CD14-positive monocyte (primary cell): ENCODE data around the gene MAD1L1. TPM values are rescaled to one million over a fixed set of nuclear protein-coding genes. Genes with fewer than 3 reads are reported as not detected.

Experiments used
- DNase-seq, 3 donors: peaks; one replicate each; pipeline ENCODE4 v3.0.0-alpha.2; 2011 to 2022
- H2AFZ ChIP-seq: 2 replicates; pipeline ENCODE4 v1.6.0; 2012; ENCODE audit warnings: mild to moderate bottlenecking, low read depth, low read length, inconsistent platforms; ENCODE audit not compliant: insufficient read depth, poor library complexity, severe bottlenecking
- H3K27ac ChIP-seq, 2 donors: 1 replicate in 1 of 2; 2 replicates in 1 of 2; pipeline ENCODE4 v1.5.1; 2012 to 2013; ENCODE audit warnings: low read length in 2 of 2, control low read depth in 1 of 2, inconsistent platforms in 1 of 2, low read depth in 1 of 2, mild to moderate bottlenecking in 1 of 2
- H3K27me3 ChIP-seq, 2 donors: one replicate each; pipeline versions ENCODE4 v1.6.0 to v1.6.1; 2011 to 2013; ENCODE audit warnings: low read length in 2 of 2; ENCODE audit not compliant: control insufficient read depth in 2 of 2, insufficient read depth in 2 of 2
- H3K36me3 ChIP-seq, 2 donors: replicated peaks in 1 of 2; 1 replicate in 1 of 2; 2 replicates in 1 of 2; pipeline versions ENCODE4 v1.5.1 to v1.6.1; 2012 to 2013; ENCODE audit warnings: low read length in 2 of 2, control low read depth in 1 of 2, inconsistent platforms in 1 of 2, mild to moderate bottlenecking in 1 of 2; ENCODE audit not compliant: insufficient read depth in 2 of 2, control insufficient read depth in 1 of 2
- H3K4me1 ChIP-seq, 2 donors: 1 replicate in 1 of 2; 2 replicates in 1 of 2; pipeline versions ENCODE4 v1.5.1 to v1.6.1; 2012 to 2013; ENCODE audit warnings: low read length in 2 of 2, control low read depth in 1 of 2, inconsistent platforms in 1 of 2, mild to moderate bottlenecking in 1 of 2, moderate library complexity in 1 of 2; ENCODE audit not compliant: insufficient read depth in 2 of 2, control insufficient read depth in 1 of 2
- H3K4me2 ChIP-seq: replicated peaks from 2 replicates; pipeline ENCODE3; 2012; ENCODE audit warnings: low read length, moderate library complexity, mild to moderate bottlenecking; ENCODE audit not compliant: poor library complexity, severe bottlenecking; ENCODE audit errors: extremely low read depth
- H3K4me3 ChIP-seq, 3 experiments: fragments of 200-600 bp in 1 of 3; sonication (generic) in 1 of 3; replicated peaks in 1 of 3; 1 replicate in 2 of 3; 2 replicates in 1 of 3; pipeline ENCODE4 v1.5.1; 2011 to 2013; ENCODE audit warnings: low read length in 3 of 3, mild to moderate bottlenecking in 3 of 3, control low read depth in 2 of 3, low read depth in 2 of 3, inconsistent platforms in 1 of 3, moderate library complexity in 1 of 3
- H3K79me2 ChIP-seq: 2 replicates; pipeline ENCODE4 v1.6.0; 2012; ENCODE audit warnings: mild to moderate bottlenecking, control low read depth, inconsistent platforms, low read length, moderate library complexity; ENCODE audit not compliant: insufficient read depth
- H3K9ac ChIP-seq: 2 replicates; pipeline ENCODE4 v1.6.0; 2017; ENCODE audit warnings: low read length, mild to moderate bottlenecking; ENCODE audit not compliant: insufficient read depth, poor library complexity, severe bottlenecking
- H3K9me3 ChIP-seq, 2 donors: replicated peaks in 1 of 2; 1 replicate in 1 of 2; 2 replicates in 1 of 2; pipeline versions ENCODE4 v1.5.1 to v1.6.1; 2012 to 2013; ENCODE audit warnings: low read length in 2 of 2, control low read depth in 1 of 2; ENCODE audit not compliant: control insufficient read depth in 1 of 2, insufficient read depth in 1 of 2
- H4K20me1 ChIP-seq: 2 replicates; pipeline ENCODE4 v1.6.0; 2012; ENCODE audit warnings: mild to moderate bottlenecking, low read length, control low read depth, moderate library complexity; ENCODE audit not compliant: insufficient read depth
- H3K27ac Mint-ChIP-seq, 7 donors: one replicate each; pipeline ENCODE4 v1.8.0; 2020; ENCODE audit warnings: mild to moderate bottlenecking in 7 of 7, mixed read lengths in 7 of 7, moderate library complexity in 6 of 7, inconsistent platforms in 2 of 7
- H3K27me3 Mint-ChIP-seq, 3 donors: one replicate each; pipeline ENCODE4 v1.8.0; 2021 to 2022; ENCODE audit warnings: low read depth in 3 of 3, mild to moderate bottlenecking in 3 of 3, mixed read lengths in 3 of 3, moderate library complexity in 3 of 3, inconsistent platforms in 1 of 3
- H3K36me3 Mint-ChIP-seq, 2 donors: one replicate each; pipeline ENCODE4 v1.8.0; 2020; ENCODE audit warnings: mixed read lengths in 2 of 2, inconsistent platforms in 1 of 2, mild to moderate bottlenecking in 1 of 2
- H3K4me1 Mint-ChIP-seq: one replicate; pipeline ENCODE4 v1.8.0; 2020; ENCODE audit warnings: mild to moderate bottlenecking, mixed read lengths
- H3K4me3 Mint-ChIP-seq, 2 donors: one replicate each; pipeline ENCODE4 v1.8.0; 2020; ENCODE audit warnings: mild to moderate bottlenecking in 2 of 2, mixed read lengths in 2 of 2, moderate library complexity in 1 of 2
- H3K9me3 Mint-ChIP-seq, 7 donors: one replicate each; pipeline ENCODE4 v1.8.0; 2020 to 2022; ENCODE audit warnings: mixed read lengths in 7 of 7, mild to moderate bottlenecking in 6 of 7, moderate library complexity in 6 of 7, inconsistent platforms in 2 of 7
- WGBS: methylation state at CpG from one replicate; pipeline ENCODE4 v1.1.5; 2013; ENCODE audit warnings: missing lambda C conversion rate; ENCODE audit not compliant: insufficient coverage; 5-methylcytosine and 5-hydroxymethylcytosine counted together
- intact Hi-C, 2 donors: fragments of 100-400 bp; cut with micrococcal nuclease; formaldehyde crosslinking; loops; one replicate each; pipeline versions ENCODE4 v1.15.0 to v1.15.1; 2023
- polyA plus RNA-seq, 3 donors: library from polyadenylated mRNA; depleted of rRNA in 1 of 3; unstranded in 2 of 3; stranded (reverse) in 1 of 3; fragments of 300-500 nt in 2 of 3; fragments of >200 nt in 1 of 3; fragmentation: Illumina TruSeq in 2 of 3; gene quantifications; 1 replicate in 2 of 3; 2 replicates in 1 of 3; pipeline ENCODE4 v1.2.3, GENCODE V29; 2012 to 2021
- TF ChIP-seq, protein P1 (sequence below): fragments of 200-600 bp; IDR thresholded peaks from one replicate; pipeline ENCODE4 v1.8.0; 2022; ENCODE audit warnings: antibody characterized with exemption, mild to moderate bottlenecking

Gene MAD1L1
- polyA plus RNA-seq, 3 donors, result 22.0 to 39.4 (median 33.2) TPM

- Histone ChIP-seq H3K36me3 (no peaks in the 10 kb centered on the region), H4K20me1 (no peaks in the 10 kb centered on the region), H3K4me3 (no peak overlapping the region), H3K9ac (no peak overlapping the region), H3K79me2 (no peaks in the 10 kb centered on the region), H3K4me1 (peaks cover 10 to 32% of the 10 kb centered on the region in 2 donors), H3K27me3 (no peaks in the 10 kb centered on the region), H3K27ac (no peak overlapping the region), H2AFZ (no peak overlapping the region), H3K4me2 (no peak overlapping the region), H3K9me3 (no peaks in the 10 kb centered on the region)
- peaks cover 29 to 30% of the 10 kb centered on the region in 2 donors for H3K36me3 Mint-ChIP-seq
- peaks cover 0 to 3% (median 3%) of the 10 kb centered on the region in 3 donors for H3K27me3 Mint-ChIP-seq
- DNase-seq, result peak; percentile 85 to 87 (median 85)
- H3K27ac Mint-ChIP-seq, result peak overlapping the region in 6 of 7 donors; percentile 69 to 81 (median 78)
- H3K4me1 Mint-ChIP-seq, result peaks cover 40% of the 10 kb centered on the region
- TF ChIP-seq, protein P1, sequence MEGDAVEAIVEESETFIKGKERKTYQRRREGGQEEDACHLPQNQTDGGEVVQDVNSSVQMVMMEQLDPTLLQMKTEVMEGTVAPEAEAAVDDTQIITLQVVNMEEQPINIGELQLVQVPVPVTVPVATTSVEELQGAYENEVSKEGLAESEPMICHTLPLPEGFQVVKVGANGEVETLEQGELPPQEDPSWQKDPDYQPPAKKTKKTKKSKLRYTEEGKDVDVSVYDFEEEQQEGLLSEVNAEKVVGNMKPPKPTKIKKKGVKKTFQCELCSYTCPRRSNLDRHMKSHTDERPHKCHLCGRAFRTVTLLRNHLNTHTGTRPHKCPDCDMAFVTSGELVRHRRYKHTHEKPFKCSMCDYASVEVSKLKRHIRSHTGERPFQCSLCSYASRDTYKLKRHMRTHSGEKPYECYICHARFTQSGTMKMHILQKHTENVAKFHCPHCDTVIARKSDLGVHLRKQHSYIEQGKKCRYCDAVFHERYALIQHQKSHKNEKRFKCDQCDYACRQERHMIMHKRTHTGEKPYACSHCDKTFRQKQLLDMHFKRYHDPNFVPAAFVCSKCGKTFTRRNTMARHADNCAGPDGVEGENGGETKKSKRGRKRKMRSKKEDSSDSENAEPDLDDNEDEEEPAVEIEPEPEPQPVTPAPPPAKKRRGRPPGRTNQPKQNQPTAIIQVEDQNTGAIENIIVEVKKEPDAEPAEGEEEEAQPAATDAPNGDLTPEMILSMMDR, result no peak
- peak overlapping the region in 1 of 2 donors; percentile 51 for H3K4me3 Mint-ChIP-seq
- peaks cover 0 to 1% (median 0%) of the 10 kb centered on the region in 7 donors for H3K9me3 Mint-ChIP-seq
- intact Hi-C loops, result no loop called here
- 46% methylated on average over 27 of the region's 27 CpGs for WGBS
Measured at GRCh38 chr7:2076649-2077064, 156.1 kb downstream of the MAD1L1 start.

GRCh38 chr7:2075811-2076210 is 156.9 kb downstream of the MAD1L1 start:
- no peak for DNase-seq
- H3K9me3 Mint-ChIP-seq, result peaks cover 0 to 1% (median 0%) of the 10 kb centered on the region in 7 donors
- peaks cover 0 to 3% (median 3%) of the 10 kb centered on the region in 3 donors for H3K27me3 Mint-ChIP-seq
- Histone ChIP-seq H3K27me3 (no peaks in the 10 kb centered on the region), H4K20me1 (no peaks in the 10 kb centered on the region), H3K4me2 (no peak overlapping the region), H3K9ac (no peak overlapping the region), H3K4me1 (peaks cover 10 to 32% of the 10 kb centered on the region in 2 donors), H3K27ac (no peak overlapping the region), H3K79me2 (no peaks in the 10 kb centered on the region), H3K36me3 (no peaks in the 10 kb centered on the region), H2AFZ (no peak overlapping the region), H3K4me3 (no peak overlapping the region), H3K9me3 (no peaks in the 10 kb centered on the region)
- 97% methylated on average over 12 of the region's 17 CpGs for WGBS
- peaks cover 29 to 33% of the 10 kb centered on the region in 2 donors for H3K36me3 Mint-ChIP-seq
- intact Hi-C loops, result no loop called here
- TF ChIP-seq, protein P1, result no peak
- peaks cover 40% of the 10 kb centered on the region for H3K4me1 Mint-ChIP-seq
- H3K4me3 Mint-ChIP-seq, result no peak overlapping the region
- peak overlapping the region in 2 of 7 donors; percentile 70 to 81 for H3K27ac Mint-ChIP-seq
